ENCODE data around the gene CES1.
"Not testable (repeated sequence)": the region's sequence is repeated elsewhere in the genome, so short reads cannot be mapped to it uniquely, and the experiment has no call there.

DNA sequence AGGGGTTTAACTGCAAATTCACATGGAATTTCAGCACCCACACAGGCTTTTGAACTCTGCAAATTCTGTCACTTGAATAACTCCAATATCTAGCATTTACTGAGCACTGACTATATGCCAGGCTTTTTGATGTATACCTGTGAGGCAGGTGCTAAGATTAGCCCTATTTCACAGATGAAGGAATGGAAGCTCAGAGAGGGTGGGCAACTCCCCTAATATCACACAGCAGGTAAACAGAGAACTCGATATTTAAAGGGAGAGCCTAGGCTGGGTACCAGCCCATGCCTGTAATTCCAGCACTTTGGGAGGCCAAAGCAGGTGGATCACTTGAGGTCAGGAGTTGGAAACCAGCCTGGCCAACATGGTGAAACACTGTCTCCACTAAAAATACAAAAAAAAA is 24.8 kb upstream of the CES1 start:
- TF ChIP-seq, protein P1, sequence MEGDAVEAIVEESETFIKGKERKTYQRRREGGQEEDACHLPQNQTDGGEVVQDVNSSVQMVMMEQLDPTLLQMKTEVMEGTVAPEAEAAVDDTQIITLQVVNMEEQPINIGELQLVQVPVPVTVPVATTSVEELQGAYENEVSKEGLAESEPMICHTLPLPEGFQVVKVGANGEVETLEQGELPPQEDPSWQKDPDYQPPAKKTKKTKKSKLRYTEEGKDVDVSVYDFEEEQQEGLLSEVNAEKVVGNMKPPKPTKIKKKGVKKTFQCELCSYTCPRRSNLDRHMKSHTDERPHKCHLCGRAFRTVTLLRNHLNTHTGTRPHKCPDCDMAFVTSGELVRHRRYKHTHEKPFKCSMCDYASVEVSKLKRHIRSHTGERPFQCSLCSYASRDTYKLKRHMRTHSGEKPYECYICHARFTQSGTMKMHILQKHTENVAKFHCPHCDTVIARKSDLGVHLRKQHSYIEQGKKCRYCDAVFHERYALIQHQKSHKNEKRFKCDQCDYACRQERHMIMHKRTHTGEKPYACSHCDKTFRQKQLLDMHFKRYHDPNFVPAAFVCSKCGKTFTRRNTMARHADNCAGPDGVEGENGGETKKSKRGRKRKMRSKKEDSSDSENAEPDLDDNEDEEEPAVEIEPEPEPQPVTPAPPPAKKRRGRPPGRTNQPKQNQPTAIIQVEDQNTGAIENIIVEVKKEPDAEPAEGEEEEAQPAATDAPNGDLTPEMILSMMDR (conservative IDR thresholded peaks at IDR 0.05; ENCODE audit: low read depth, low read length): not testable (repeated sequence)
- TF ChIP-seq EZH2 (IDR thresholded peaks at IDR 0.05; ENCODE audit: borderline replicate concordance, low read depth, low read length, poor library complexity, severe bottlenecking): not testable (repeated sequence)
